ENCODE data around the gene MORN5.

Gene MORN5

GRCh38 chr9:122125158-122125508 lies 34.6 kb upstream of the MORN5 start:
- peak; percentile 35 to 42 for DNase-seq (ENCODE audit: low read depth in 2 of 2)

GRCh38 chr9:122125509-122126330 lies 34.0 kb upstream of the MORN5 start:
- DNase-seq (ENCODE audit: low read depth in 2 of 2): no peak

- peak; percentile 10 to 30 for DNase-seq (ENCODE audit: low read depth in 2 of 2)
Observed at GRCh38 chr9:122126331-122127261, 33.1 kb upstream of the MORN5 start.

- DNase-seq (ENCODE audit: low read depth in 2 of 2): no peak
Observed at GRCh38 chr9:122127396-122127798, 32.3 kb upstream of the MORN5 start.

GRCh38 chr9:122128007-122128968 lies 31.4 kb upstream of the MORN5 start:
- no peak for DNase-seq (ENCODE audit: low read depth in 2 of 2)

- no peak for DNase-seq (ENCODE audit: low read depth in 2 of 2)
Observed at GRCh38 chr9:122128969-122129343, 30.8 kb upstream of the MORN5 start.

GRCh38 chr9:122129969-122130368 lies 29.7 kb upstream of the MORN5 start:
- no peak for DNase-seq (ENCODE audit: low read depth in 2 of 2)

GRCh38 chr9:122130837-122131236 lies 28.9 kb upstream of the MORN5 start:
- no peak for DNase-seq (ENCODE audit: low read depth in 2 of 2)

- DNase-seq (ENCODE audit: low read depth in 2 of 2): no peak
Observed at GRCh38 chr9:122131401-122132001, 28.2 kb upstream of the MORN5 start.

GRCh38 chr9:122132539-122132938 lies 27.2 kb upstream of the MORN5 start:
- no peak for DNase-seq (ENCODE audit: low read depth in 2 of 2)

- no peak for DNase-seq (ENCODE audit: low read depth in 2 of 2)
Observed at GRCh38 chr9:122133263-122133983, 26.3 kb upstream of the MORN5 start.

- no peak for DNase-seq (ENCODE audit: low read depth in 2 of 2)
Observed at GRCh38 chr9:122133984-122134535, 25.6 kb upstream of the MORN5 start.

- DNase-seq (ENCODE audit: low read depth in 2 of 2): no peak
Observed at GRCh38 chr9:122134822-122135528, 24.7 kb upstream of the MORN5 start.

- no peak for DNase-seq (ENCODE audit: low read depth in 2 of 2)
Observed at GRCh38 chr9:122135529-122135859, 24.2 kb upstream of the MORN5 start.

GRCh38 chr9:122138560-122139268 lies 21.0 kb upstream of the MORN5 start:
- no peak for DNase-seq (ENCODE audit: low read depth in 2 of 2)

GRCh38 chr9:122140368-122141193 lies 19.1 kb upstream of the MORN5 start:
- DNase-seq (ENCODE audit: low read depth in 2 of 2): no peak

GRCh38 chr9:122141671-122142070 lies 18.0 kb upstream of the MORN5 start:
- no peak for DNase-seq (ENCODE audit: low read depth in 2 of 2)

- no peak for DNase-seq (ENCODE audit: low read depth in 2 of 2)
Observed at GRCh38 chr9:122143296-122143695, 16.4 kb upstream of the MORN5 start.
